K562 (cell line): ENCODE results near the gene SRP54. TPM values are rescaled to one million over a fixed set of nuclear protein-coding genes. Genes with fewer than 3 reads are reported as not detected.

Source experiments
- CBFA2T3 ChIP-seq: fragments of 450-650 bp; IDR thresholded peaks from 2 replicates; pipeline ENCODE4 v1.6.1; 2017
- CBX2 ChIP-seq: fragments of 200-600 bp; sonication (generic); IDR thresholded peaks from one replicate; pipeline ENCODE4 v1.6.1; 2012; ENCODE audit warnings: mild to moderate bottlenecking, low read length, inconsistent platforms; ENCODE audit not compliant: insufficient read depth, poor library complexity, severe bottlenecking
- CEBPG ChIP-seq, 3 experiments: fragments of 200-800 bp in 1 of 3; sonication (Bioruptor generic) in 1 of 3; sonication (generic) in 1 of 3; formaldehyde crosslinking in 1 of 3; IDR thresholded peaks in 2 of 3; conservative IDR thresholded peaks in 1 of 3; 2 replicates each; pipeline versions ENCODE4 v1.6.1 to v1.8.0; 2016 to 2022; ENCODE audit warnings: missing compliant biosample characterization in 2 of 3, missing genetic modification characterization in 2 of 3, mild to moderate bottlenecking in 1 of 3, missing genetic modification reagents in 1 of 3
- EGR1 ChIP-seq: fragments of 450-650 bp; conservative IDR thresholded peaks from 2 replicates; pipeline ENCODE4 v1.6.1; 2017; ENCODE audit warnings: mild to moderate bottlenecking
- ELK1 ChIP-seq: sonication (generic); formaldehyde crosslinking; IDR thresholded peaks from 2 replicates; pipeline ENCODE4 v1.8.1; 2022; ENCODE audit warnings: missing genetic modification reagents
- FOXP4 ChIP-seq: sonication (generic); formaldehyde crosslinking; IDR thresholded peaks from 2 replicates; pipeline ENCODE4 v1.8.0; 2022; ENCODE audit warnings: mild to moderate bottlenecking, missing genetic modification reagents, borderline replicate concordance
- MAFG ChIP-seq: fragments of 450-650 bp; conservative IDR thresholded peaks from 2 replicates; pipeline ENCODE4 v1.6.1; 2016; ENCODE audit warnings: missing genetic modification characterization, missing compliant biosample characterization
- PKNOX1 ChIP-seq: fragments of 450-650 bp; IDR thresholded peaks from 2 replicates; pipeline ENCODE4 v1.6.1; 2016
- PTTG1 ChIP-seq: fragments of 450-650 bp; IDR thresholded peaks from 2 replicates; pipeline ENCODE4 v1.6.1; 2016; ENCODE audit warnings: low read depth, mild to moderate bottlenecking, missing genetic modification characterization, missing compliant biosample characterization
- SMARCA4 ChIP-seq: fragments of 450-650 bp; IDR thresholded peaks from 2 replicates; pipeline ENCODE4 v1.6.1; 2016
- SRSF1 ChIP-seq: fragments of 200-400 bp; formaldehyde crosslinking; IDR thresholded peaks from 2 replicates; pipeline ENCODE4 v1.6.1; 2017; ENCODE audit warnings: mild to moderate bottlenecking, low read depth, low read length, moderate library complexity
- ZBTB17 ChIP-seq: fragments of 450-650 bp; formaldehyde crosslinking; IDR thresholded peaks from 2 replicates; pipeline ENCODE4 v1.4.0; 2020; ENCODE audit warnings: mild to moderate bottlenecking
- ZNF184 ChIP-seq: sonication (generic); formaldehyde crosslinking; IDR thresholded peaks from 2 replicates; pipeline ENCODE4 v1.5.0; 2020; ENCODE audit warnings: missing genetic modification reagents
- ZNF324 ChIP-seq: fragments of 250-450 bp; sonication (Bioruptor Pico); IDR thresholded peaks from 2 replicates; pipeline ENCODE4 v1.4.0; 2020; ENCODE audit warnings: mild to moderate bottlenecking
- ZNF407 ChIP-seq: fragments of 450-650 bp; IDR thresholded peaks from 2 replicates; pipeline ENCODE4 v1.6.1; 2016; ENCODE audit warnings: low read depth
- ZNF764 ChIP-seq: fragments of 250-450 bp; sonication (Bioruptor Pico); IDR thresholded peaks from 2 replicates; pipeline ENCODE4 v1.4.0; 2020; ENCODE audit warnings: low read depth, mild to moderate bottlenecking, moderate library complexity
- polyA plus RNA-seq, 8 experiments: library from polyadenylated mRNA; depleted of rRNA in 4 of 8; stranded (reverse) in 5 of 8; unstranded in 3 of 8; fragments of >200 nt; fragmentation: Nextera tagmentation in 2 of 8; fragmentation: Illumina TruSeq in 1 of 8; extraction: Ambion mirVana in 2 of 8; extraction: Trizol in 1 of 8; gene quantifications; 2 replicates each; pipeline versions ENCODE4 v1.2.1 to v1.2.3, GENCODE V29; 2011 to 2014; ENCODE audit warnings: inconsistent platforms in 1 of 8, missing spikeins in 1 of 8
- total RNA-seq, 7 experiments: library from RNA; depleted of rRNA in 6 of 7; stranded (reverse); fragments of >200 nt in 6 of 7; fragmentation: Illumina TruSeq in 2 of 7; extraction: Trizol in 2 of 7; gene quantifications; 2 replicates each; pipeline versions ENCODE4 v1.2.1 to v1.2.3, GENCODE V29; 2011 to 2021; ENCODE audit warnings: low replicate concordance in 1 of 7

The SRP54 gene
- total and polyA plus RNA-seq, 9 of the 15 experiments (the other 6 are each of a cell fraction or from before 2014, with no cell fraction given), result 28.6 to 69.8 (median 51.7) TPM

- TF ChIP-seq CBX2 (no peak), CBFA2T3 (peak; percentile 11; the same call in 1 of the 2 replicates), PKNOX1 (peak; percentile 66), FOXP4 (no peak), PTTG1 (tag) (no peak), SRSF1 (no peak), ZNF764 (CRISPR knock-in tag) (no peak), ZNF184 (CRISPR knock-in tag) (no peak), ZNF324 (no peak), ZNF407 (no peak), ZBTB17 (CRISPR knock-in tag) (no peak), ELK1 (no peak), CEBPG (CRISPR knock-in tag; IDR thresholded peaks at IDR 0.05) (no peak), CEBPG (tag; conservative IDR thresholded peaks at IDR 0.05 in 1 of 2, IDR thresholded peaks at IDR 0.05 in 1 of 2) (no peak), MAFG (tag) (peak; percentile 99), SMARCA4 (peak; percentile 67), EGR1 (no peak)
Observed at GRCh38 chr14:35050652-35051051, 67.9 kb downstream of the SRP54 start (continued).
